Muscle layer of duodenum (tissue), 2 donors: ENCODE results near the gene DAB2IP.

ENCODE experiments used
- H3K27ac ChIP-seq: one replicate; pipeline ENCODE4 v1.7.0; 2013; ENCODE audit warnings: mild to moderate bottlenecking, low read length
- H3K27me3 ChIP-seq: one replicate; pipeline ENCODE4 v1.7.0; 2013; ENCODE audit warnings: low read depth, mild to moderate bottlenecking, control low read depth, low read length
- H3K36me3 ChIP-seq, 2 donors: one replicate each; pipeline ENCODE4 v1.7.0; 2013; ENCODE audit warnings: low read length in 2 of 2, control low read depth in 1 of 2, mild to moderate bottlenecking in 1 of 2; ENCODE audit not compliant: insufficient read depth in 2 of 2, control insufficient read depth in 1 of 2
- H3K4me1 ChIP-seq, 2 donors: one replicate each; pipeline ENCODE4 v1.7.0; 2013; ENCODE audit warnings: low read length in 2 of 2, mild to moderate bottlenecking in 2 of 2, control low read depth in 1 of 2, moderate library complexity in 1 of 2; ENCODE audit not compliant: insufficient read depth in 2 of 2, control insufficient read depth in 1 of 2
- H3K4me3 ChIP-seq, 2 donors: one replicate each; pipeline ENCODE4 v1.7.0; 2013; ENCODE audit warnings: low read length in 2 of 2, low read depth in 1 of 2, mild to moderate bottlenecking in 1 of 2
- H3K9me3 ChIP-seq, 2 donors: one replicate each; pipeline ENCODE4 v1.7.0; 2013; ENCODE audit warnings: low read length in 2 of 2, control low read depth in 1 of 2, mild to moderate bottlenecking in 1 of 2; ENCODE audit not compliant: control insufficient read depth in 1 of 2
- donor health status: healthy.

DAB2IP gene

GRCh38 chr9:121725008-121725775 lies 73.8 kb downstream of the DAB2IP start:
- H3K4me3 ChIP-seq, result peak overlapping the region in 1 of 2 donors; percentile 12
- H3K36me3 ChIP-seq, result no peaks in the 10 kb centered on the region
- H3K4me1 ChIP-seq, result peaks cover 54 to 66% of the 10 kb centered on the region in 2 donors

GRCh38 chr9:121727295-121728020 lies 76.0 kb downstream of the DAB2IP start:
- H3K4me1 ChIP-seq, result peaks cover 39 to 61% of the 10 kb centered on the region in 2 donors
- no peak overlapping the region for H3K27ac ChIP-seq
- no peak overlapping the region for H3K4me3 ChIP-seq
- H3K36me3 ChIP-seq, result no peaks in the 10 kb centered on the region
- no peaks in the 10 kb centered on the region for H3K27me3 ChIP-seq
- no peaks in the 10 kb centered on the region for H3K9me3 ChIP-seq

More at GRCh38 chr9:121725008-121725775, 73.8 kb downstream of the DAB2IP start:
- Histone ChIP-seq H3K27ac (peak overlapping the region; percentile 81), H3K27me3 (no peaks in the 10 kb centered on the region), H3K9me3 (no peaks in the 10 kb centered on the region)

GRCh38 chr9:121728916-121729315 lies 77.5 kb downstream of the DAB2IP start:
- H3K27me3 ChIP-seq, result no peaks in the 10 kb centered on the region
- no peak overlapping the region for H3K27ac ChIP-seq
- no peak overlapping the region for H3K4me3 ChIP-seq
- H3K4me1 ChIP-seq, result peaks cover 44 to 49% of the 10 kb centered on the region in 2 donors
- H3K9me3 ChIP-seq, result no peaks in the 10 kb centered on the region
- no peaks in the 10 kb centered on the region for H3K36me3 ChIP-seq

- H3K4me1 ChIP-seq, result peaks cover 37 to 47% of the 10 kb centered on the region in 2 donors
- H3K36me3 ChIP-seq, result no peaks in the 10 kb centered on the region
- no peaks in the 10 kb centered on the region for H3K27me3 ChIP-seq
- H3K4me3 ChIP-seq, result no peak overlapping the region
- no peak overlapping the region for H3K27ac ChIP-seq
- H3K9me3 ChIP-seq, result no peaks in the 10 kb centered on the region
Observed at GRCh38 chr9:121729769-121730562, 78.5 kb downstream of the DAB2IP start.

- no peaks in the 10 kb centered on the region for H3K36me3 ChIP-seq
- H3K27me3 ChIP-seq, result no peaks in the 10 kb centered on the region
- H3K27ac ChIP-seq, result no peak overlapping the region
- peaks cover 41 to 47% of the 10 kb centered on the region in 2 donors for H3K4me1 ChIP-seq
- H3K9me3 ChIP-seq, result no peaks in the 10 kb centered on the region
- H3K4me3 ChIP-seq, result no peak overlapping the region
Observed at GRCh38 chr9:121731090-121731489, 79.7 kb downstream of the DAB2IP start.

- Histone ChIP-seq H3K36me3 (no peaks in the 10 kb centered on the region), H3K27me3 (no peaks in the 10 kb centered on the region), H3K4me3 (no peak overlapping the region), H3K9me3 (no peaks in the 10 kb centered on the region), H3K27ac (no peak overlapping the region), H3K4me1 (peaks cover 45 to 49% of the 10 kb centered on the region in 2 donors)
Observed at GRCh38 chr9:121731919-121732318, 80.5 kb downstream of the DAB2IP start.

- H3K4me1 ChIP-seq, result peaks cover 48 to 49% of the 10 kb centered on the region in 2 donors
- no peak overlapping the region for H3K27ac ChIP-seq
- no peaks in the 10 kb centered on the region for H3K36me3 ChIP-seq
- H3K27me3 ChIP-seq, result no peaks in the 10 kb centered on the region
- no peak overlapping the region for H3K4me3 ChIP-seq
- H3K9me3 ChIP-seq, result no peaks in the 10 kb centered on the region
Observed at GRCh38 chr9:121732389-121732788, 81.0 kb downstream of the DAB2IP start.

GRCh38 chr9:121732886-121733285 lies 81.5 kb downstream of the DAB2IP start:
- no peak overlapping the region for H3K27ac ChIP-seq
- H3K4me1 ChIP-seq, result peaks cover 44 to 49% of the 10 kb centered on the region in 2 donors
- H3K9me3 ChIP-seq, result no peaks in the 10 kb centered on the region
- no peaks in the 10 kb centered on the region for H3K36me3 ChIP-seq
- no peaks in the 10 kb centered on the region for H3K27me3 ChIP-seq
- H3K4me3 ChIP-seq, result no peak overlapping the region

- no peaks in the 10 kb centered on the region for H3K36me3 ChIP-seq
- no peaks in the 10 kb centered on the region for H3K27me3 ChIP-seq
- H3K27ac ChIP-seq, result peak overlapping the region; percentile 14
- no peak overlapping the region for H3K4me3 ChIP-seq
- no peaks in the 10 kb centered on the region for H3K9me3 ChIP-seq
- peaks cover 50 to 59% of the 10 kb centered on the region in 2 donors for H3K4me1 ChIP-seq
Observed at GRCh38 chr9:121734465-121734864, 83.0 kb downstream of the DAB2IP start.

- Histone ChIP-seq H3K4me1 (peaks cover 45 to 64% of the 10 kb centered on the region in 2 donors), H3K27ac (peak overlapping the region; percentile 80), H3K27me3 (no peaks in the 10 kb centered on the region), H3K36me3 (no peaks in the 10 kb centered on the region), H3K4me3 (peak overlapping the region in 1 of 2 donors; percentile 50), H3K9me3 (no peaks in the 10 kb centered on the region)
Observed at GRCh38 chr9:121735065-121735792, 83.8 kb downstream of the DAB2IP start.
